ENCODE measurements around the gene HLA-DPA1.
"Not testable (repeated sequence)": the region's sequence is repeated elsewhere in the genome, so short reads cannot be mapped to it uniquely, and the experiment has no call there.

The HLA-DPA1 gene

DNA sequence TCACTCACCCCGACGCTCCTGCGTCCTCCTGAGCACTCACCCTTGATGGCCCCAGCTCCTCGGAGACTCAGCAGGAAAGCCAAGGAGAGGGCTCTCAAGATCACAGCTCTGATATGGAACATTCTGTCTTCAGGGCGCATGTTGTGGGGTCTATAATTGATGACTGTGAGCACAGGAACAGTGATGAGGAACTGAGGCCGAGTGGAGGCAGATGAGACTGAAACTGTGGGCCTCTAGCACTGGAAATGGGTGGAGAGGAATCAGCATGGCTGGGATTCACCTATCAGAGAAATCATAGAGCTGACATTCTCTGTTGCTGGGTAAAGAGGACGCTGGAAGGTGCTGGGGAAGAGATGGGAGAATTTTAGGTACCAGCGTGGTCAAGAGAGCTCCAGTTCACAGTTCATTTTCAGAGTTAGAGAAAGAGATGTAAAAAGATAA lies at the start of gene HLA-DPA1:
Gene HLA-DPA1 (minus strand): TSS at position 219 of the 441 bp plus-strand sequence.
- no peak for DNase-seq

DNA sequence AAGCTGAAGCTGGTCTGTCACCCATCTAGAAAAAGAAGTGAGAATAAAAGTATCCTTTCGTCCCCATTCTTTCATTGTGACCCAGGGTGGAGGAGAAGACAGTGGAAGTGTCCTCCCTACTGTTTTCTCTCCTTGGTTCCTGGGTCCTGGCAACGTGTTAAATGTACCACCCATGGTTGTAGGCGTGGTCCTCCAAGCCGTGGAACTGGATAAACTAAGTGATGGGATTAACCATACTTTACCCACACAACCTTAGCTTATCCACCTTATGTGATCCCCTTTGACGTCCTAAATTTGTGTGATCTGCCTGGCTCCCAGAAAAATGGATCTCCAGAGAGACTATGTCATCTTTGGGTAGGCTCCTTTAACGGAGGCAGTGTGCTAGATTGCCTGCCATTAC lies 49.7 kb upstream of the HLA-DPA1 start:
- no peak for DNase-seq

DNA sequence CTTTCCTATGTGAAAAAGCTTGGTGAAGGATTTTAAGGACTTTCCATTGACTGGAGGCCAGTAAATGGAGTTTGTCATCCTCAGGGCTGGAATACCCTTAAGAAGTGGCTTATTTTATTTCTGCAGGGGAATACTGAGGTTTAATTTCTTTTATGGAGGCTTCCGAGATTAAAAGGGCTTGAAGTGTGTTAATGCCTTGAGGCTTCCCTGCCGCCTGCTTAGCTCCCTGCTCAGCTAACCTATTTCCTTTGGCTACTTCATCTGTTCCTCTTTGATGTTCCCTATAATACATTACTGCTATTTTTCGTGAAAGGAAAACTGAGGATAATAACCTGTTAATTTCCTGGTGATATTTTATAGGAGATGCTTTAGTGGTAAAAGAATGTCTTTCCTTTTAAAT lies 46.6 kb upstream of the HLA-DPA1 start:
- no peak for DNase-seq

DNA sequence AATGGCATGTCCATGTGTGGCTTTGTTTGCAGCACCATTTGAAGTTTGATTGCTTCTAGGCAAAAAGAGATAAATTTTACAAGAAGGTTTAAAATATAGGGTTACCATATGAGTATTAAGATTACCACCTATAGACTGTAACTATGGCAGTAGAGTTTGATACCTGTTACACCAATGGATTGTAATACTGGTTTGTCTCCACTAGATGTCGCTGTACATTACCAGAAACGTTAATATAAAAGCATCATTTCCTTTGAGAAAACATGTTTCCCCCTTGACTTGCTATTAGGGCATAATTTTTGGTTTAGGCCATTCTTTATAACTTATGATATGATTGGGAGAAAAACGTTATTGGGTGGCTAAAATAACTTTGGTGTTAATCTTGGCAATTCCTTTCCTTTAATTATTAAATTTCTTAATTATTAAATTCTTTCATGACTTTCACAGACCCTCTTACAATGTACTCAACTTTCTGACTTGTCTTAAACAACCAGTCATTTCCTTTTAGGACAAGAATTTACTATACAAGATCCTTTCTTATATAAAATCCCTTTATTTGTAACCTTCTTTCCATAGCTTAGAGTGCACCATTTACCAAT lies 45.2 kb upstream of the HLA-DPA1 start:
- DNase-seq = no peak

DNA sequence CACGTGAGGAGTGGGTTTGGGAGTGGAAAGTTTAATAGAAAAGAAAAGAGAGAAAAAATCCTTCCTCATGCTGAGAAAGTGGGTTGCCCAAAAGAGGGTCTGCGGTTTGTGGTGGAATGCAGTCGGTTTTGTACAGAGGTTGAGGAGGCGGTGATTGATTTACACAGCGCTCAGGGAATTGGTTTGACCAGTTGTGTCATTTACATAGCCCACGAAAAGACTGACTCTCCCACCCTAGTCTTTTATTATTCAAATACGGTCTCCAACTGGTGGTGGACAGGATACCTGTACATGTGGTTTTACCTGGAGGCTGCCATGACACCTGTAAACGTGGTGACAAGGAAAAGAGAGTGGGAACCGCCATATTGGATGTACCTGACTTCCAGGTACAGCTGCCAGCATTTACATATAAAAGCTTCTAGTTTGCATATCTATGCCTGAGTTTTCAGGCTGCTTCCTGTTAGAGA lies 44.4 kb upstream of the HLA-DPA1 start:
- no peak for DNase-seq

DNA sequence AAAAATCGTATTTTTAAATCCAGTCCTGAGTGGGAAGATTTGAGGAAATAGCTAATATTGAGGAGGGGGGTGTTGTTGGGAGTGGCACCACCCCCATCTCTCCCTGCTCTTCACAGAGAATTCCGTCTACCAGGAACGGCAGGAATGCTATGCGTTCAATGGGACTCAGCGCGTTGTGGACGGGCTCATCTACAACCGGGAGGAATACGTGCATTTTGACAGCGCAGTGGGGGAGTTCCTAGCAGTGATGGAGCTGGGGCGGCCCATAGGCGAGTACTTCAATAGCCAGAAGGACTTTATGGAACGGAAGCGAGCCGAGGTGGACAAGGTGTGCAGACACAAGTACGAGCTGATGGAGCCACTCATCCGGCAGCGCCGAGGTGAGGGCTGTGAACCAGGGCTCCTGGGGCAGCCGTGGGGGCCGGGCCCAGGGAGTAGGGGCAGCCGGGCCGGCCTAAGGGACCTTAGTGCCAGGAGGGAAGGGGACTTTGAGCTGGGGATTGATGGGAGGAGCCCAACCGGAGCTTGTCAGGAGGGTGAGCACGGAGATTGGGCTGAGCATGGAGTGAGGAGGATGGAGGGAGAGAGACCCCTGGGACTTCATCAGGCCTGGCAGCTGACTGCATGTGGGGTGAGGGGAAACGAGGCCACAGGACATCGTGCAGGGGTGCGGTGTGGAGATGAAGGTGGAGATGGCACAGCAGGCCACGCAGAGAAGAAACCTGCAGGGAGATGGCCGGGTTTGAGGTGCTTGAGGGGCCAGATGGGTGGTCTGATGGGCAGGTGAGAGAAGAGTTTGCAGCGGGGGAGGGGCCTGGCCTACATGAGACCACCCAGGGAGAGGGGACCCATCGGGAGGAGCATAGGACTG lies 43.6 kb upstream of the HLA-DPA1 start:
- DNase-seq = no peak

DNA sequence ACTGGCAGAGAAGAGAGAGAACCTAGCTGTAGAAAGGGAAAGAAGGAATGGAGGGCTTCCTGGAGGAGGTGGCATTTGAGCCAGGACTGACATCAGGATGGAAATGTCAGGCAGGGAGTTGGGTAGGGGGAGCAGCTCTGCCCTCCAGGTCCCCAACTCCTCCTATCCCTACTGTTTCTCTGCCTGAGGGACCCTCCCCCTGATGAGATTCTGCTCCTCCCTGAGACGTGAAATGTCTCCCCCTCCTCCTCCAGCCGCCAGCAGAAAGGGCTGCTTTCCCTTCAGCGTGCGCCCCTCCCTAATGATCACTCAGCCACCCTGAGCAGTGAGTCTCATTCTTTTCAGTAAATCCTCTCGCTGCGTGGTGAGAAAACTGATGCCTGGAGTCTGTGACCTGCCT lies 43.0 kb upstream of the HLA-DPA1 start:
- no peak for DNase-seq

DNA sequence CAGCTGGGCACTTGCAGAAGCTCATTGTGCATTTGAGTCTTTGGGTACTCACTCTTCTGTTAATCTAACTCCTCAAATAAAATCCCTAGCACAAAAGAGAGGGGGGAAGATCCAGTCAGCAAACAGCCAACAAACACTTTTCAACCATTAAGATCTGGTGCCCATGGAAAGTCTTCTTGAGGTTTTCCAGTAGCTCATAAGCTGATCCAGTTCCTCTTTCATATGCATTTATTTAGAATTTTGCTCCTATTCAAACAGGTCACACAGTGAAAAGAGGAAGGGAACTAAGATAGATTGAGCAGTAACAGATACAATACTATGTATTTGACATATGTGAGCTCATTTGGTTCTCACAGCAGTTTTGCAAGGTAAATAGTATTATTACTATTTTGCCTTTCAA lies 41.0 kb upstream of the HLA-DPA1 start:
- DNase-seq = no peak

DNA sequence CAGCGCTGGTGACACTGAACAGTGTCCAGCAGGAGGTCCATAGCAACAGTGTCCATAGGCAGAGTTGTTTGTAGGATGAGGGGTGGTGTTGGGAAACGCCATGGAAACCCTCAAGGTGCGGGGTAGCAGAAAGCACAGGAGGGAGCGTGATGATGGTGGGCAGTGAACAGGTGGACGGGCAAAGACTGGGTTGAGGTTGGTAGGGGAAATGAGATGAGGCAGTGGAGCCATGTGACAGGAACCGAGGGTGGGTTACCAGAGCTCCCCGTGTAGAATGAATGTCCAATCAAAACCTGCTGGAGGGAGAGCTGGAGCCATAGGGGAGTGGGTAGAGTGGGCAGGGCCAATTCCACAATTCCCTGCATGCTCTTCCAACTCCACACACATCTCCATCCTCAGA lies 40.3 kb upstream of the HLA-DPA1 start:
- no peak for DNase-seq

DNA sequence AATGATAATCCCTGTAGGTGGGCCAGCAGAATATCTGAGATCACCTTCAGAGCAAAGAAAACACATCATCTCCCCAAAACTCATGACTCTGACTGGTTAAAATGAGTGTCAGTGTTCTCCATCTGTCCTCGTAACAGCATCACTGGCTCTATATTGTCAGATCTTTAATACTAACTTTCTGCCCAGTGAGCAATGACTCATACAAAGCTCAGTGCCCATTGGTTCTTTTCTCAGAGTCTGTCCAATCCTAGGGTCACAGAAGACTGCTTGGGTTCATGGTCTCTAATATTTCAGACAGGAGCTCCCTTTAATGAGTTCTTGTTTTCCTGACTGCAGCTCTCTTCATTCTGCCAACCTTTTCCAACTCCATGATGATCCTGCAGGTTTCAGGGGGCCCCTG lies 38.7 kb upstream of the HLA-DPA1 start:
- DNase-seq = no peak

DNA sequence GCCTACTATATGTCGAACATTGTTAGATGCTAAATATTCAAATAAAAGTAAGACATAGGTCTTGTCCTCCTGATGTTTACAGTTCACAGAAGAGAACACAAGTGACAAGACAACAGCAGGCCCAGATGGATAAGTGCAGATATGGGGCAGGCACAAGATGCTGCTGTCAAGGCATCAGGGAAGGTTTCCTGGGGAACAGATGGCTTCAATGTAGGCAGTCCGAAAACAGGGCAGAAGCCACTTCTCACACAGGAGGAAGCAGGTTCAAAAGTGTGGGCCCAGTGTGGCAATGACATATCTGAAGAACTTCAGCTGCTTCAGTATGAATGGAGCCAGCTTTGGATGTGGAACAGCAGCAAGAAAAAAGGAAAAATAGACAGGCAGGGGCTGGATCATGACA lies 34.9 kb upstream of the HLA-DPA1 start:
- DNase-seq = no peak

DNA sequence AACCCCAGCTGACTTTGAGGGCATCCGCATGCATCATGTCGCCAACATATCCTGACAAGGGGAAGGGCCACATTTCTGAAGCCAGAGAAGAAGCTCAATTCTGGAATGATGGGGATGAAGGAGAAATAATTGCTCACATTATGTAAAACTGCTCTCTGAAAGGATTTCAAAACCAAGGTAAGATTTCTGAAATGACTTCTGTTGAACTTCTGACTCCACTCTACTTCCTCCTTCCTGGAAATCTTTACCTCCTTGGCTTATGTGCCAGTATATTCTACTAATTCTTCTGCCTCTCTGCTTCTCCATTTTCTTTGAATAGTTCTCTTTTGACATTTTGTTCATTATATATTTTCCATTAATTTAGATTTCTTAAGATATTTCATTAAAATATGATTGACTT lies 34.2 kb upstream of the HLA-DPA1 start:
- no peak for DNase-seq

DNA sequence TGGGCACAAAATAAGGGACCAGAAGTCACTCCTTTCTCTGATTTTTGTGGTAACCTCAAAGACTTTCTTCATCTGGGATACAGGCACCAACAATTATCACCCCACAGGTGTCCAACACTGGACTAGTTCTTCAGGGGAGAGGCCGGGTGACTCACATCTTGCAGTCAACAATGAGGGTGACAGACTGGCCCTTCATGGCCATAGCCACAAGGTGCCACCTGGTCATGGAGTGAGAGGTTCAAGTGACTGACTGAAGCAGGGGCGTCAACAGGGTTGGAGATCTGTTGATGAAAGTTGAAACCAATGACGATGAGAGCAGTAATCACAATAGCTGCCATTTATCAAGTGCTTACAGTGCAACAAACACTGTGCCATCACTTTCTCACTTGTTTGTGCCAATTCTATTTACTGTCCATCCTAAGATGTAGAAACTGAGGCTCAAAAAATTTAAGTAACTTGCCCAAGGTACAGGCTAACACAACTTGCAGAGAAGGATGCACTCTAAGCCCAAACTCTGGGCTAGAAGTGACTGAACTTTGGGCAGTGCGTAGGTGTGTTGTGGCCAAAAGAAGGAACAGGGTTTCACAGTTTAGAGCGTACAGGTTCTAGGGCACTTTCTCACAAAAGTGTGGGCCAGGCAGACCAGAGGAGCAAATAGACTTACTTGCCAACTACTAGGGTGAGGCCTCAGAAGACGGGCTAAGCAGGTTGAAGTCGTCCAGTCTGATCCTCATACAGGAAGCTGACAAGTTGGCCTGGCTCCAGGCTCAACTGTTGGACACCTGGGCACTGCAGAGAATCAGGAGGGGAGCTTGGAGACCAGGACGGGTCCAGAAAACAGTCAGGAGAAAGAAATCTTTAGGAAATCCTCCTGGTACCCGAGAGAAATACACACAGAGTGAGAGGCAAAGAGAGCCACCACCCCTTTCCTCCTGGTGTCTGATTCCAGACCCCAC lies 32.7 kb upstream of the HLA-DPA1 start:
- no peak for DNase-seq

DNA sequence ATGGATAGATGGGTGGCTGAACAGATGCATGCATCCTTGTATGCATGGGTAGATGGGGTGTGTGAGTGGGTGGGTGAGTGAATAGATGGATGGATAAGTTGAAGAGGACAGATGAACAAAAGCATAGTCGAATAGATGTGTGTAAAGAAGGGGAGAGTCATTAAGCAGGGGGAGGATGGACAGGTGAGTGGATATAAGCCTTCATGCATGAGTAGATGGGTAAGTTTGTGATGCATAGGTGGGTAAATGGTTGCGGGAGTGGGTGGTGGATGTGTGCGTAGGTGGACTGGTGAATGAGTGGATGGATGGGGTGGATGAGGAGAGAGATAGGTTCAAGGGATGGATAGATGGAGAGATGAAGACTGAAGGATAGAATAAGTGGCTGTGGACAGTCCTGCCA lies 31.9 kb upstream of the HLA-DPA1 start:
- DNase-seq = no peak

DNA sequence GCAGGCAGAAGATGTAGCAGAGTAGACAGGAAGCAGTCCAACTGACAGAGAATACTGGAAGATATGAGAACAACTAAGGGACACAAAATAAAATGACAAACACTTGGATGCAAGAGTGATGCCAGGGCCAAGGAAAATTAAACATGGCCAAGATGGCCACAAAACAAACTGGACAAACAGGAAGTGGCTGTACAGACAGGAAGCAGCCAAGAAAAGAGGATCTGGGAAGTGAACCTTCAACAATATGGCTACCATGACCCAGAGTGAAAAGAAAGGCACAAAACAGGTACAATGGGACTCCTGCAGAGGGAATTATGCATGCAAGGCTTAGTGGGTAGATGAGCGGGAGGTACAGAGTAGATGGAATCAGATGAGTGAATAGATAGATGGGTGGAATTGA lies 31.4 kb upstream of the HLA-DPA1 start:
- no peak for DNase-seq

DNA sequence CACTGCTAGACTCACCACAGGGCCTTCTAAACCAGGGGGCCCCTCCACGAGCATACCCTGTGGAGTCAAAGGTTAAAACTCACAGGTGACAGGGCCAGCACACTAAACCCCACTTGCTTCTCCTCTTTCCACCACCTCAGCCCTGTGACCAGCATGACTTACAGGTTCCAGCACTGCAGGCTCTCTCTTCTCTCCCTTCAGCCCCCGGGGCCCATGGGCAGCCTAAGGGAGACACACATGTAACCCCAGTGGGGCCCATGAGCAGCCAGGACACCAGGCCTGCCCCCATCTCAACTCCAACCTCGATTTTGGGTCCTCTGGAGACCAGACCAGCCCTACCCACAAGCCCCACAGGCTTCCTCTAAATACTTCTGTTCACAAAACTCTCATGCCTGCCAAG lies 30.3 kb upstream of the HLA-DPA1 start:
- no peak for DNase-seq

DNA sequence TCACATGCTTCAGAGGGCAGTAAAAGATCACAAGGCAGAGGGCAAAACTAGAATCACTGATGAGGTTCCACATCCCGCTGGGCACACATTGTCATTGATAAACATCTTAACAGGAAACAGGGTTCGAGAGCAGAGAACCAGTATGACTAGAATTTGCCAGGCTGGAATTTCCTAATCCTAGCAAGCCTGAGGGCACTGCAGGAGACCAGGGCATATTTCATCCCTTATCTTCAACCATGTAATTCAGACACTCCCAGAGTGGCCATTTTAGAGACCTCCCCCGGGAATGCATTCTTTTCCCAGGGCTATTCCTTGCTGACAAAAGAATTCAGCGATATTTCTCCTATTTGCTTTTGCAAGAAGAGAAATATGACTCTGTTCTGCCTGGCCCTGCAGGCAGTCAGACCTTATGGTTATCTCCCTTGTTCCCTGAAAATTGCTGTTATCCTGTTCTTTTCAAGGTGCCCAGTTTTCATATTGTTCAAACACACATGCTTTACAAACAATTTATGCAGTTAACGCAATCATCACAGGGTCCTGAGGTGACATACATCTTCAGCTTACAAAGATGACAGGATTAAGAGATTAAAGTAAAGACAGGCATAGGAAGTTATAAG lies 27.8 kb upstream of the HLA-DPA1 start:
- DNase-seq = not testable (repeated sequence)

DNA sequence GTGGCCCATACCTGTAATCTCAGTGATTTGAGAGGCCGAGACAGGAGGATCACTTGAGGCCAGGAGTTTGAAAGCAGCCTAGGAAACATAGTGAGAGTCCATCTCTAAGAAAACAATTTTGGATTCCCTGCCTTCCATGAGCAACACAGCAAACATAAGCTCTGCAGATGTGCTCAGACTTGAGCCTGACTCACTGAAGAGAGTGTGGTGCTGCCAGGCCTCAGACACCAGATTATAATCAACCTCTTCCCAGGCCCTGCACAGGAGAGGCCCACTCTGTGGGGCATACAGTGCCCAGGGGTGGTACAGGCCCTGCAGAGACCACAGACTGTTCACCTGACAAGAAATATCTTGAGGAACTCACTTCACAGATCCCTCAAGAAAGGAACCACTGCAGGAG lies 22.2 kb upstream of the HLA-DPA1 start:
- DNase-seq = no peak

DNA sequence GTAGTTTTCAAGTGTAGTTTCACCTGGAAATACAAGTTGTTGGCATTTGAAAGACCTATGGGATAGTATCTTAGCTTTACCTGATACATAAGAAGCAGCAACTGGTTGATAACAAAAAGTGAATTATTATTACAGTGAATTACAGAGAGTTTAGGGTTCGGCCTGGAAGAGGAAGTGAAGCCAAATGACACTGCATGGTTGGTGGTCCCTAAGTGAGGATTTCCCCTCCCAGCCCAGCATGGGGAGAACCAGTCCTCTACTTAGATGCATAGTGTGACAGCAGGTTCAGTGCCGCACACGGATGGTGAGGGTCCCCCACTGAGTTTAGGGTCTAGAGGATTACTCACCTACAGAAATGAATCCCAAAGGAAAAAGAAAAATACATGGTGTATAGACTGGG lies 20.4 kb upstream of the HLA-DPA1 start:
- DNase-seq = no peak

DNA sequence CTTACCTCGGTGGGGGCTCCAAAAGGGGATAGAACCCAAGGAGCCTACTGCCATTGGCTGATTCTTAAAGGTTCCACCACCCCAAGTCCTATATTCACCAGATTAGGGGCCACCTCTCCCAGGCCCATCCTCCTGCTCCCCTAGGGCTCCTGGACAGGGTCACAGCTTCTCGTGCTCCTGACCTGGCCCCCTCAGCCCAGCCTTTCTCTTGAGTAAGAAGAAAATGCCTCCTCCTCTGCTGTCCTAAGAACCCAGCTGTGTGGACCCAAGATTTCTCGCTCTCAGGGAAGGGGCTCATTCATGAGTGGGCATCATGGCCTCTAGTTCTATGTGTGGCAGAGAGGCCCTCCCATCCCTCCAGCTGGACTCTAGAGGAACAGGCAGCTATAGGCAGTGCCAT lies 18.9 kb upstream of the HLA-DPA1 start:
- no peak for DNase-seq

DNA sequence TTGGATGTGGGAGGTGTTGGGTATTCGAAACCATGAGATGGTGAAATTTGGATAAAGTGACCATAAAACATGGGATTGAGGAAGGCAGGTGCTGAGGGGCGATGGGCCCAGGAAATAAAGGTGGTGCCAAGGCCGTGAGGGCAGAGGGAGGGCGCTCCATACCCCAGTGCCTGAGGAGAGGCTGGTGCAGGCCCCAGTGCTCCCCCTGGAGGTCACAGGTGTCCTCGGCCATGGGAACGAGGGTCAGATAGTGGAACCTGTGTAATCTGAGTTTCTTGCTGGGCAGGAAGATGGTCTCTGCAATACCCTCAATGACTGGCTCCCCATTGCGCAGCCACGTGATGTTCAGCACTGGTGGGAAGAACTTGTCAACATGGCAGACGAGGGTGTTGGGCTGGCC lies 18.5 kb upstream of the HLA-DPA1 start:
- DNase-seq = peak; percentile 50

DNA sequence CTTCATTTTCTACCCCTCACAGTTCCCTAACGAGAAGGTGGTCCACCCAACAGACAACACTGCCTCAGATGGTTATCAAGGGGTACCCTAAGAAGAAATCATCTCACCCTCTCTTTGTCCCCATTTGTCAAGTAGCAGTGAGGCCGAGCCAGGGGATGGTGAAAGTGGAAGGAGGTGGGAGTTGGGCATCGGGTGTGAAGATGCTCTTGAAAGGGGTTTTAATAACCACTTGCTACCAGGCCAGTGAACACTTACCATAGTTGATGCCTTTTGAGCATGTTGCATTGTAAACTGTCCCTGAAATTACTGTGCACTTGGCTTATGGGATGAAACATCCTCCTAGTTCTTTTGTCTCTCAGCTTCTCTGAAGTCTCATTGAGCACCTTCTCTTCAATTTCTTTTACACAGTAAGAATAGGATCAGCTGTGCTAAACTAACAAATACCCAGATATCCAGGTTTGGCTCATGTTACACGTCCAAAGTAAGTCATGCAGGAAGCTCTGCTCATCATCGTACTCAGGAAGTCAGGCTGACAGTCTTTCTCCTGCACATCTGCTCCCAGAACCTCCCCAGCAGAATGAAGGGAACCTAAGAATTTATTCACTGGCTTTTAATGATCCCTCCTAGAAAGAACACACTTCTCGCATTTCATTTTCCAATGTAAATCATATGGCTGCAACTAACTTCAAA lies 15.6 kb upstream of the HLA-DPA1 start:
- DNase-seq = no peak
